Testis (tissue), 2 donors: ENCODE data around the gene MTPN.

Source experiments
- POLR2A ChIP-seq: fragments of 450-650 bp; IDR thresholded peaks from one replicate; pipeline ENCODE4 v1.6.1; 2017; ENCODE audit warnings: antibody characterized with exemption, mild to moderate bottlenecking, moderate library complexity
- TF ChIP-seq, protein P1 (sequence below), 3 experiments: fragments of 450-650 bp in 2 of 3; fragments of 200-600 bp in 1 of 3; sonication (generic) in 1 of 3; IDR thresholded peaks; one replicate each; pipeline ENCODE4 v1.5.1; 2016 to 2019; ENCODE audit warnings: antibody characterized with exemption in 3 of 3, mild to moderate bottlenecking in 2 of 3, moderate library complexity in 1 of 3

DNA sequence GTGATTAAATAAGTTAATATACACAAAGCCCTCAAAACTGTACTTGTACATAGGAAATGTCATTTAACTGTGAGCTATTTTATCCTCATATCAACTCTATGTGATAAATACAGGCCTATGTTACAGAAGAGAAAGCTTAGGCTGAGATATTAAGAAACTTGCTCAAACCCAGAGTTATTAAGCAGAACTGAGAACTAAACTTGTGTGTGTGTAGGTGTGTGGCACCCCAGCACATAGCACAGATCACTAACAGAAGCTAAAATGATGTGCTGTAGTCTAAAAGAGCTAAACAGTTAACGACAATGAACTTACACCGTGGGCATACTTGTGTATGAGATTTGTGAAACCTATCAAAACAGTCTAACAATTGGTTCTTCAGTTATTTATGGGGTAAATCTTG, 34.5 kb downstream of the MTPN start:
- TF ChIP-seq, protein P1, sequence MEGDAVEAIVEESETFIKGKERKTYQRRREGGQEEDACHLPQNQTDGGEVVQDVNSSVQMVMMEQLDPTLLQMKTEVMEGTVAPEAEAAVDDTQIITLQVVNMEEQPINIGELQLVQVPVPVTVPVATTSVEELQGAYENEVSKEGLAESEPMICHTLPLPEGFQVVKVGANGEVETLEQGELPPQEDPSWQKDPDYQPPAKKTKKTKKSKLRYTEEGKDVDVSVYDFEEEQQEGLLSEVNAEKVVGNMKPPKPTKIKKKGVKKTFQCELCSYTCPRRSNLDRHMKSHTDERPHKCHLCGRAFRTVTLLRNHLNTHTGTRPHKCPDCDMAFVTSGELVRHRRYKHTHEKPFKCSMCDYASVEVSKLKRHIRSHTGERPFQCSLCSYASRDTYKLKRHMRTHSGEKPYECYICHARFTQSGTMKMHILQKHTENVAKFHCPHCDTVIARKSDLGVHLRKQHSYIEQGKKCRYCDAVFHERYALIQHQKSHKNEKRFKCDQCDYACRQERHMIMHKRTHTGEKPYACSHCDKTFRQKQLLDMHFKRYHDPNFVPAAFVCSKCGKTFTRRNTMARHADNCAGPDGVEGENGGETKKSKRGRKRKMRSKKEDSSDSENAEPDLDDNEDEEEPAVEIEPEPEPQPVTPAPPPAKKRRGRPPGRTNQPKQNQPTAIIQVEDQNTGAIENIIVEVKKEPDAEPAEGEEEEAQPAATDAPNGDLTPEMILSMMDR (IDR thresholded peaks at IDR 0.05), result no peak
- TF ChIP-seq POLR2A, result no peak
